ENCODE results near the gene CELSR1.
A peak's percentile ranks its signal among the peaks of the same experiment; 100 is the strongest.

CELSR1 gene

GRCh38 chr22:46458525-46458924 lies 78.9 kb downstream of the CELSR1 start:
- DNase-seq (ENCODE audit: low spot score), result no peak

DNA sequence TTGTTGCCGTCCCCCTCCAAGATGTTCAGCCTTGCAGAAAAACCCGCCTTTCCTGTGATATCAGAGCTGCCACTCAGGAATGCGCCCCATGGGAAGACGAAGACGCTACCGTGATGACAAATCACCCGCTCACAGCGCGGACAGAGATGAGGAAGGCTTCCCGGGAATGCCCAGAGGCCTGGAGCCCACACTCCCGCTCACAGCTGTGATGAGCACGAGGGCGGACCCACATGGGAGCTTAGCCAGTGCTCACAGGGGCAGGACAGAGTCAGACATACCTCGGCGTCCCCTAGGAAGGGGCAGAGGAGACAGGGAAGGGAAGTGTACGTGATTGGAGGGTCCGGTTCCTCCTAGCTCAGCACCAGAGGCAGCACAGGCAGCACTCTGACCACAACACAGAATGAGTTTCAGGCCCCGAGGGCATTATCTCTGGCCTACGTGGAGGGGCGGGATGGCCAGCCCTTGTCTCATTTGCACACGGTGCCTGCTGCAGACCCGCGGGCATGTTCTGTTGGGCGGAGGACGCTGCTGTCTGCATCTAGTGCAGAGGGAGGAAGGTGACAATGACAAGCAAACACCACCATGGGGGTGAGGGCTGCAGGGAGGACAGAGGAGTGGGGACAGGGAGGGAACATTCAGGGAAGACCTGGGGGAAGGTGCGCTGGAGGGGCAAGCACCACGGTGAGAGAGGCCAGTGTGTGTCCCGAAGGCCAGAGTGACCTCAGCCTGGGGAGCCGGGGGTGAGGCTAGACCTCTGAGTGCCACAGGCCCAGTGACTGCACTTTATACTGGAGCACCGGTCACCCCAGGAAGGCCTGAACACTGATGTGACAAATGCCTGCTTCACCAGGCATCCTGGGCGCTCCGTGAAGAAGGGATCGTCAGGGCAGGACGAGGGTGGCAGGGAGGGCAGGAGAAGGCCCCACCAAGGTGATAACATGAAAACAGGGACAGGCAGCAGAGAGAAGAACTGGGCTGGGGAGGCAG lies 79.6 kb downstream of the CELSR1 start:
- no peak for DNase-seq (ENCODE audit: low spot score)

GRCh38 chr22:46456818-46457163 lies 80.6 kb downstream of the CELSR1 start:
- no peak for DNase-seq (ENCODE audit: low spot score)

DNA sequence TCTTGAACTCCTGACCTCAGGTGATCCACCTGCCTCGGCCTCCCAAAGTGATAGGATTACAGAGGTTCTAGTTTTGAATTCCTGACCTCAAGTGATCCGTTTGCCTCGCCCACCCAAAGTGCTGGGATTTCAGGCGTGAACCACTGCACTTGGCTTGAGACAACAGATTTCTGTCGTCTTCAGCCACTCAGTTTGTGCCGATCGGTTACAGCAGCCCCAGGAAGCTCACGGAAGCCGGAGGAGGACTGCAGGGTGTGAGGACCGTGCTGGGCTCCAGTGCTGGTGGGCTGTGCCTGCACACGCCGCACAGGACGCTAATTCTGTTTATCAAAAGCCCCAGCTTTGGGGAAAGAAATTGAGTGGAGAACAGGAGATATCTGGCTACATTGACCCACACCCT lies 82.0 kb downstream of the CELSR1 start:
- no peak for DNase-seq (ENCODE audit: low spot score)

DNA sequence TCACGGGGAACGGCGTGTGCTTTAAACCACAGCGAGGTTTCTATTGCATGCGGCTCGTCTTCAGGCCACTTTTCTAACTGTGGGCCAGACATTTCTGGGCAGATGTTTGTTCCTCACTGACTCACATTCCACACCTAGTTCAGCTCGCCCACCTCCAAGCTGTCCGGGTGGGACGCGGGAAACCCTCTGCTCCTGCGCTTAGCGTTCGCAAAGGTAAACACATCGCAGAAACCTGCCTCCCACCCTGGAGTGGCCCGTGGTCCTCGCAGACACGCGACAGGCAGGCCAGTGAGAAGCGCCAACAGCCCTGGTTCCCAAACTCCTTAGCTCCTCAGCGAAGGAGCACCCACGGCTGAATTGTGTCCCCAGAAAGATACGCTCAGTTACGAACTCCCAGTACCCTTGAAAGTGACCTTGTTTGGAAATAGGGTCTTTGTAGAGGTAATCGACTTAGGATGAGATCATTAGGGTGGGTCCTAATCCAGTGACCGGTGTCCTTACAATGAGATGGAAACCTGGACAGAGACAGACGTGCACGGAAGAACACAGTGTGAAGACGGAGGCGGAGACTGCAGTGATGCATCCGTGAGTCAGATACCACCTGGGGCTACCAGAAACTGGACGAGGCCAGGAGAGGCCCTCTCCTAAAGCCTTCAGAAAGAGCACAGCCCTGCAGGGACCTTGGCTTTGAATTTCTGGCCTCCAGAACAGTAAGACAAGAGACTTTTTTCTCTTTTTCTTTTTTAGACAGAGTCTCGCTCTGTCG lies 82.7 kb downstream of the CELSR1 start:
- peak; percentile 48 for DNase-seq (ENCODE audit: low spot score)

GRCh38 chr22:46453829-46454503 lies 83.5 kb downstream of the CELSR1 start:
- DNase-seq (ENCODE audit: low spot score), result no peak

DNA sequence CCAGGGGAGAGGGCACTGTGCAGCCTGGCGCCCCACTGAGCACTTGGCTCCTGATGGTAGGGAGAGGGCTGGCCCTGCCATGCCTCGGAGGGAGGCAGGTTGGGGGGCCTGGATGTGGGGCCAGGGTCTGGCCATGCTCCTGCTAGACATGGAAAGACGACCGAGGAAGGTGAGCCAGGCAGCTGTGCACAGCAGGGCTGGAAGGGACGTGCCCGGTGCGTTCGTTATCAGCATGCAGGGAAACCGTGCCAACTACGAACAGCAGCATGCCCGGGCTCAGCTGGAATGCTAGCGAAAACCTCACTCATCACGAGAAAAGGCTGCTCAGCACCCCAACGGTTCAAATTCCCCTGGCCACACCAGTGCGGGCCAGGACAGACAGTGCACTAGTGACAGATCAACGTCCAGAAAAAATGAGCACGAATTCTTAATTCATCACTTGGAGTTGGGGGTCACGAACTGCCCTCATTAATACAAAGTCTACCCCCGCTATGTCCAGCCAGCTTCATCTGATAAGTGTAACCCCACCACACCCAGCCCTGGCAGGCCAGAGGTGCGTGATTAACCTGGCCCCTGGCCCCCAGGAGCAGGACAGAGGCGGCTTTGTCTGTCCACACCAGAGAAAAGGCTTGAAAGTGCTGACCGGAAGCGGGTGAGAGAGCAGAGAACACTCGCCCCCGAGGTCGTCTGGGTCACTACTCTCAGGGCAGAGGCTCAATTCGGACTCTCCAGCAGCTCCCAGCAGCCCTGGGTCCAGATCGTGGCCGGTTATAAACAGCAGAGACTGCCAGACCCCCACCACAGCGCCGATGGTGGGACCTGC lies 84.2 kb downstream of the CELSR1 start:
- peak; percentile 13 for DNase-seq (ENCODE audit: low spot score)

DNA sequence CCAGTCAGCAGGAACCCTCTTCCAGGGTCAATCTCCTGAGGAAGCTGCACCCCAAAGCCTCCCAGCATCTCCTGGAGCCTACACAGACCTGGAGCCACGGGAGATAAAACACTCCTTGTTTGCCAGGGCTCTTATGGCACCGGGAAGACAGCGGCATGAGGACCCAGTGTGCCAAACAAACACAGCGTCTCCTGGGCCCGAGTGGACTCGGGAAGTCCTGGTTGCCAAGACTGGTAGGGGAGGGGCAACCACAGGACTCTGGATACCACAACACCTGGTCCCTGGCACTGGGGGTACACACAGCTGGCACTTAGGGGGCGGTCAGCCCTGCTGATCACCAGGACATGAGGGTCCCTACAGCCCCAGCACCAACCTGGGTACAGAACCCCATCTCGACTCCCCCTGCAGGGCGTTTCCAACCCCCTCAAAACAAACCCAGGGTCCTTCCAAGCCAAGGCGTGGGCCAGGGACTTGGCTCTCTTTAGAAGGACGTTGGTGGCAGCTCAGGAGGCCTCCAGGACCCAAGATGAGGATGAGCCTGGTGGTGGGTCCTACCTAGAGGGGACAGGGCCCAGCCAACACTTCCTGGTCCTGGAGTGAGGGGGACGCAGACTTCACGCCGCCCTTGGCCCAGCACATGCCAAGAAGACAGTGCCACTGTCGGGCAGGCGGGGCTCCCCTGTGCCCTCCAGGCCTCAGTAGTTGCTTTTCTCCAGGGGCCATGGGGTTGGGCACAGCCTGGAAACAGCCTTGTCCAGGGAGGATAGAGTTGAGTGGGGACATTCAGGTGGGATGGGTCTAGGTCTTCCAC lies 85.0 kb downstream of the CELSR1 start:
- no peak for DNase-seq (ENCODE audit: low spot score)

DNA sequence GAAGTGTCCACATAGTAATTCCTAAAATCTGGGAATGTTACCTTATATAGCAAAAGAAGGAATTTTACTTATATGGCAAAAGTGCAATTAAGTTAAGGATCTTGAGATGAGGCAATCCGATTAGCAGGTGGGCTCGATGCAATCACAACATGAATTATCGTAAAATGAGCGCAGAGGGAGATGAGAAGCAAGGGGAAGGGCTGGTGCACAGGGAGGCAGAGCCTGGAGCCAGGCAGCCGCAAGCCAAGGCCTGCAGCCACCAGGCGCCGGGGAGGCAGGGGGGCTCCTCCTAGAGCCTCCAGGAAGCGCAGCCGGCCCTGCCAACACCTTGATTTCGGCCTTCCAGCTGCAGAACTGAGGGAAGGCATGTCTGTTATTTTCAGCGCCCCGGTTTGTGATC lies 85.7 kb downstream of the CELSR1 start:
- DNase-seq (ENCODE audit: low spot score), result no peak

- DNase-seq (ENCODE audit: low spot score), result no peak
Observed at GRCh38 chr22:46450931-46451561, 86.4 kb downstream of the CELSR1 start.

GRCh38 chr22:46449974-46450745 lies 87.3 kb downstream of the CELSR1 start:
- no peak for DNase-seq (ENCODE audit: low spot score)

- no peak for DNase-seq (ENCODE audit: low spot score)
Observed at GRCh38 chr22:46449116-46449691, 88.2 kb downstream of the CELSR1 start.

DNA sequence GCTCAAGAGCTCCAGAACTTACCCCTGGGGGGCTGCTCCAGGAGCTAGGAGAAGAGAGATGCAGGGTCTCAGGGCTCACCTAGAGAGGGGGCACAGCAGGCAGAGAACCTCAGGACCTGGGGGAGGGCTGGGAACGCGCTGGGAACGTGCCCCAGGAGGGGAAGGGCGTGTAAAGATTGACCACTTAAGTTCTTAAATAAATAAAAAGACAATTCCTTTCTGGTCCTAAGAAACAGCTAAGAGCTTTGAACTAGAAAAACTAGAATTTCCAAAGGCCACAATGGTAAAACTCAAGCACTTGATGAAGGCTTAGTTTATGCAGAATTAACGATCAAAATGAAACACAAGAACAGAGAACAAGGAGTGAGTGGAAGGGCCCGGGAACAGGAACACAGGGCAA lies 89.1 kb downstream of the CELSR1 start:
- no peak for DNase-seq (ENCODE audit: low spot score)

GRCh38 chr22:46447906-46448305 lies 89.5 kb downstream of the CELSR1 start:
- no peak for DNase-seq (ENCODE audit: low spot score)

- DNase-seq (ENCODE audit: low spot score), result no peak
Observed at GRCh38 chr22:46446799-46447198, 90.6 kb downstream of the CELSR1 start.

DNA sequence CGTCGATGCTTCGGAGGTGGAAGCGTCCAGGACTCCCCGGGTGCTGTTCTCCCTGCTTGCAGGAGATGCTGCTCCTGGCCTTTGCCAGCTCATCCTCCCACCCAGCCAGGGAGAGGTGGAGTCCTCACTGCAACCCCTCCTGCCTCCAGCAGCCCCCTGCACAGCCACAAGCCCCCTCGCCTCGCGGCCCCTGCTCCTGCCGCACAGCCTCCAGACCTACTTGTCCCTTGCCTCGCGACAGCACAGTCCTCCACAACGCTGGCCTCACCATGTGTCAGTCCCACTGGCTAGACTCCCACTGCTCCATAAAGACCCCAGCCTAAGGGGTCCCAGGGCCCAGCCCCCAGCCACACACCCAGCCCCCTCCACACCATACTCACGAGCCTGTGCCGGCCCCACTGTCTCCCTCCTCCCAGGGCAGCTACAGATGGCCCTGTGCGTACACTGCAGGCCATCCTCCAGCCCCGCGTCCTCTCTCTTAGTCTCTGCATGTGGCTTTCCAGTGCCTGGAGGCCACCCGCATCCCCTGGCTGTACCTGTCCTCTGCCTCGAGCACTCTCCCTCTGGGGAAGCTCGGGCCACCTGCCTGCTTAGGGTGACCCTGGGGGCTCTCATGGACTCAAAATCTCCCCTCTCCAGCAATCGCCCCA lies 91.5 kb downstream of the CELSR1 start:
- no peak for DNase-seq (ENCODE audit: low spot score)

DNA sequence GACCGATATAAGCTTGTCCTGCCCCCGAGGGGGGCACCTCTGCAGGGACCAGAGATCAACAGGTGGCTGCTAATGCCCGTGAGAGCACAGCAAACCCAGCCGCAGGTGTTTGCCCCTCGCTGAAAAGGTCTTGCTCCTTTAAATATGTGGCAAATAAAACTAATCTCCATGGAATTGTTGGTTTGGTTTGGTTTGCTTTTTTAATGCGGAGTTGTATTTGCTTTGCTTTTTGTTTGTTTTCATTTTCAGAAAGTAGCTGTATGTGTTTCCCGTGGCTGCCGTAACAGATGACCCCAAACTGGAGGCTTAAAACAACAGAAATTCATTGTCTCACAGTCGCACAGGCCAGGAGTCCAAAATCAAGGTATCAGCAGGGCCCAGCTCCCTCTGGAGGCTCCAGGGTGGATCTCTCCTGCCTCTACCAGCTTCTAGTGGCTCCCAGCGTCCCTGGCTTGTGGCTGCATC lies 93.0 kb downstream of the CELSR1 start:
- no peak for DNase-seq (ENCODE audit: low spot score)

DNA sequence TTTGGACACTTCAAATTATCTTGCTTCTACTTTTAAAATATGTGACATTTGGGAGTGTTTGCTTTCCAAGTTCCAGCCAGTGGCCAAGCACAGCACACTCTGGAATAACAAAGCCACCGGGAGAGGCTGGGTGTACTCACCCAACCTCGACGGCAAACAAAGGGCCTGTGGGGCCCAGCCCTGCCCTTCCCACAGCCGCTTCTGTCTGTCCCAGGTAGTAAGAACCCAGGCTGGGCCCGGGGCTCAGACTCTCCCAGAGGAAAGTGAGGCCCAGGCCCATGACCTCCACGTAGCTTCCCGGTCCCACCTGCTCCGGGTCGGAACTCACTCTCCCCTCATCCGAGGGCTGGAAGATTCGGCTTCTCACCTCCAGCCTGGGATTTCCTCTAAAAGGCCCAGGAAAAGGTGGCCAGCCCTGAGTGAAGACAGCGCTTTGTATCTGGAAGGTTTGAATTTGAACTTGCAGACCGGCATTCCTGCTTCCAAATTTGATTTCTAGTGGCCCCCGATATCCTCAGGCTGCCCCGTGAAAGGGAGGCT lies 93.5 kb downstream of the CELSR1 start:
- no peak for DNase-seq (ENCODE audit: low spot score)

Data from SW480 (cell line).